CD14-positive monocyte (primary cell): Measurements from ENCODE around the gene GULP1. TPM values are rescaled to one million over a fixed set of nuclear protein-coding genes. Genes with fewer than 3 reads are reported as not detected.

Experiments
- DNase-seq, 3 donors: peaks; one replicate each; pipeline ENCODE4 v3.0.0-alpha.2; 2011 to 2022
- H2AFZ ChIP-seq: 2 replicates; pipeline ENCODE4 v1.6.0; 2012; ENCODE audit warnings: mild to moderate bottlenecking, low read depth, low read length, inconsistent platforms; ENCODE audit not compliant: insufficient read depth, poor library complexity, severe bottlenecking
- H3K27ac ChIP-seq, 2 donors: 1 replicate in 1 of 2; 2 replicates in 1 of 2; pipeline ENCODE4 v1.5.1; 2012 to 2013; ENCODE audit warnings: low read length in 2 of 2, control low read depth in 1 of 2, inconsistent platforms in 1 of 2, low read depth in 1 of 2, mild to moderate bottlenecking in 1 of 2
- H3K27me3 ChIP-seq, 2 donors: one replicate each; pipeline versions ENCODE4 v1.6.0 to v1.6.1; 2011 to 2013; ENCODE audit warnings: low read length in 2 of 2; ENCODE audit not compliant: control insufficient read depth in 2 of 2, insufficient read depth in 2 of 2
- H3K36me3 ChIP-seq, 2 donors: replicated peaks in 1 of 2; 1 replicate in 1 of 2; 2 replicates in 1 of 2; pipeline versions ENCODE4 v1.5.1 to v1.6.1; 2012 to 2013; ENCODE audit warnings: low read length in 2 of 2, control low read depth in 1 of 2, inconsistent platforms in 1 of 2, mild to moderate bottlenecking in 1 of 2; ENCODE audit not compliant: insufficient read depth in 2 of 2, control insufficient read depth in 1 of 2
- H3K4me1 ChIP-seq, 2 donors: 1 replicate in 1 of 2; 2 replicates in 1 of 2; pipeline versions ENCODE4 v1.5.1 to v1.6.1; 2012 to 2013; ENCODE audit warnings: low read length in 2 of 2, control low read depth in 1 of 2, inconsistent platforms in 1 of 2, mild to moderate bottlenecking in 1 of 2, moderate library complexity in 1 of 2; ENCODE audit not compliant: insufficient read depth in 2 of 2, control insufficient read depth in 1 of 2
- H3K4me2 ChIP-seq: replicated peaks from 2 replicates; pipeline ENCODE3; 2012; ENCODE audit warnings: low read length, moderate library complexity, mild to moderate bottlenecking; ENCODE audit not compliant: poor library complexity, severe bottlenecking; ENCODE audit errors: extremely low read depth
- H3K4me3 ChIP-seq, 3 experiments: fragments of 200-600 bp in 1 of 3; sonication (generic) in 1 of 3; replicated peaks in 1 of 3; 1 replicate in 2 of 3; 2 replicates in 1 of 3; pipeline ENCODE4 v1.5.1; 2011 to 2013; ENCODE audit warnings: low read length in 3 of 3, mild to moderate bottlenecking in 3 of 3, control low read depth in 2 of 3, low read depth in 2 of 3, inconsistent platforms in 1 of 3, moderate library complexity in 1 of 3
- H3K79me2 ChIP-seq: 2 replicates; pipeline ENCODE4 v1.6.0; 2012; ENCODE audit warnings: mild to moderate bottlenecking, control low read depth, inconsistent platforms, low read length, moderate library complexity; ENCODE audit not compliant: insufficient read depth
- H3K9ac ChIP-seq: 2 replicates; pipeline ENCODE4 v1.6.0; 2017; ENCODE audit warnings: low read length, mild to moderate bottlenecking; ENCODE audit not compliant: insufficient read depth, poor library complexity, severe bottlenecking
- H3K9me3 ChIP-seq, 2 donors: replicated peaks in 1 of 2; 1 replicate in 1 of 2; 2 replicates in 1 of 2; pipeline versions ENCODE4 v1.5.1 to v1.6.1; 2012 to 2013; ENCODE audit warnings: low read length in 2 of 2, control low read depth in 1 of 2; ENCODE audit not compliant: control insufficient read depth in 1 of 2, insufficient read depth in 1 of 2
- H4K20me1 ChIP-seq: 2 replicates; pipeline ENCODE4 v1.6.0; 2012; ENCODE audit warnings: mild to moderate bottlenecking, low read length, control low read depth, moderate library complexity; ENCODE audit not compliant: insufficient read depth
- H3K27ac Mint-ChIP-seq, 7 donors: one replicate each; pipeline ENCODE4 v1.8.0; 2020; ENCODE audit warnings: mild to moderate bottlenecking in 7 of 7, mixed read lengths in 7 of 7, moderate library complexity in 6 of 7, inconsistent platforms in 2 of 7
- H3K27me3 Mint-ChIP-seq, 3 donors: one replicate each; pipeline ENCODE4 v1.8.0; 2021 to 2022; ENCODE audit warnings: low read depth in 3 of 3, mild to moderate bottlenecking in 3 of 3, mixed read lengths in 3 of 3, moderate library complexity in 3 of 3, inconsistent platforms in 1 of 3
- H3K36me3 Mint-ChIP-seq, 2 donors: one replicate each; pipeline ENCODE4 v1.8.0; 2020; ENCODE audit warnings: mixed read lengths in 2 of 2, inconsistent platforms in 1 of 2, mild to moderate bottlenecking in 1 of 2
- H3K4me1 Mint-ChIP-seq: one replicate; pipeline ENCODE4 v1.8.0; 2020; ENCODE audit warnings: mild to moderate bottlenecking, mixed read lengths
- H3K4me3 Mint-ChIP-seq, 2 donors: one replicate each; pipeline ENCODE4 v1.8.0; 2020; ENCODE audit warnings: mild to moderate bottlenecking in 2 of 2, mixed read lengths in 2 of 2, moderate library complexity in 1 of 2
- H3K9me3 Mint-ChIP-seq, 7 donors: one replicate each; pipeline ENCODE4 v1.8.0; 2020 to 2022; ENCODE audit warnings: mixed read lengths in 7 of 7, mild to moderate bottlenecking in 6 of 7, moderate library complexity in 6 of 7, inconsistent platforms in 2 of 7
- CTCF ChIP-seq: fragments of 200-600 bp; IDR thresholded peaks from one replicate; pipeline ENCODE4 v1.8.0; 2022; ENCODE audit warnings: antibody characterized with exemption, mild to moderate bottlenecking
- WGBS: methylation state at CpG from one replicate; pipeline ENCODE4 v1.1.5; 2013; ENCODE audit warnings: missing lambda C conversion rate; ENCODE audit not compliant: insufficient coverage; 5-methylcytosine and 5-hydroxymethylcytosine counted together
- intact Hi-C, 2 donors: fragments of 100-400 bp; cut with micrococcal nuclease; formaldehyde crosslinking; loops; one replicate each; pipeline versions ENCODE4 v1.15.0 to v1.15.1; 2023
- polyA plus RNA-seq, 3 donors: library from polyadenylated mRNA; depleted of rRNA in 1 of 3; unstranded in 2 of 3; stranded (reverse) in 1 of 3; fragments of 300-500 nt in 2 of 3; fragments of >200 nt in 1 of 3; fragmentation: Illumina TruSeq in 2 of 3; gene quantifications; 1 replicate in 2 of 3; 2 replicates in 1 of 3; pipeline ENCODE4 v1.2.3, GENCODE V29; 2012 to 2021

Gene GULP1
- polyA plus RNA-seq, 3 donors: not detected

- Histone ChIP-seq H3K4me1 (no peaks in the 10 kb centered on the region), H3K4me2 (no peak overlapping the region), H2AFZ (no peak overlapping the region), H3K36me3 (no peaks in the 10 kb centered on the region), H3K9ac (no peak overlapping the region), H3K9me3 (peaks cover 0 to 9% of the 10 kb centered on the region in 2 donors), H3K79me2 (no peaks in the 10 kb centered on the region), H3K27ac (no peak overlapping the region), H4K20me1 (no peaks in the 10 kb centered on the region), H3K4me3 (no peak overlapping the region), H3K27me3 (no peaks in the 10 kb centered on the region)
- H3K36me3 Mint-ChIP-seq: no peaks in the 10 kb centered on the region
- DNase-seq: no peak
- H3K9me3 Mint-ChIP-seq: peaks cover 0 to 6% (median 3%) of the 10 kb centered on the region in 7 donors
- intact Hi-C loops: no loop called here
- H3K4me1 Mint-ChIP-seq: no peaks in the 10 kb centered on the region
- H3K27me3 Mint-ChIP-seq: peaks cover 0 to 2% (median 0%) of the 10 kb centered on the region in 3 donors
- H3K27ac Mint-ChIP-seq: no peak overlapping the region
- H3K4me3 Mint-ChIP-seq: no peak overlapping the region
- TF ChIP-seq CTCF: no peak
Measured at GRCh38 chr2:188416367-188416766, 124.7 kb downstream of the GULP1 start.

- no peak overlapping the region for H3K4me3 Mint-ChIP-seq
- no peak for DNase-seq
- peaks cover 0 to 2% (median 0%) of the 10 kb centered on the region in 7 donors for H3K9me3 Mint-ChIP-seq
- Histone ChIP-seq H3K79me2 (no peaks in the 10 kb centered on the region), H3K4me3 (no peak overlapping the region), H4K20me1 (no peaks in the 10 kb centered on the region), H3K9me3 (peaks cover 0 to 7% of the 10 kb centered on the region in 2 donors), H2AFZ (no peak overlapping the region), H3K9ac (no peak overlapping the region), H3K36me3 (no peaks in the 10 kb centered on the region), H3K27ac (no peak overlapping the region), H3K27me3 (no peaks in the 10 kb centered on the region), H3K4me2 (no peak overlapping the region), H3K4me1 (no peaks in the 10 kb centered on the region)
- WGBS: 89% methylated on average over 1 of the region's 1 CpG
- TF ChIP-seq CTCF: no peak
- H3K36me3 Mint-ChIP-seq: no peaks in the 10 kb centered on the region
- intact Hi-C loops: no loop called here
- no peaks in the 10 kb centered on the region for H3K27me3 Mint-ChIP-seq
- H3K4me1 Mint-ChIP-seq: no peaks in the 10 kb centered on the region
- H3K27ac Mint-ChIP-seq: no peak overlapping the region
Measured at GRCh38 chr2:188422726-188423125, 131.1 kb downstream of the GULP1 start.
